Esophagus (tissue), 2 donors: Measurements from ENCODE around the gene GSE1. TPM values are rescaled to one million over a fixed set of nuclear protein-coding genes. Genes with fewer than 3 reads are reported as not detected.

Source experiments
- H3K27ac ChIP-seq, 2 donors: one replicate each; pipeline ENCODE4 v1.5.1; 2013; ENCODE audit warnings: low read depth in 2 of 2, mild to moderate bottlenecking in 2 of 2, inconsistent platforms in 1 of 2, low read length in 1 of 2, moderate library complexity in 1 of 2
- H3K27me3 ChIP-seq, 2 donors: one replicate each; pipeline ENCODE4 v1.6.1; 2013; ENCODE audit warnings: low read length in 2 of 2, control low read depth in 1 of 2, mild to moderate bottlenecking in 1 of 2; ENCODE audit not compliant: insufficient read depth in 2 of 2, control insufficient read depth in 1 of 2
- H3K36me3 ChIP-seq, 2 donors: one replicate each; pipeline ENCODE4 v1.6.1; 2013; ENCODE audit warnings: low read length in 1 of 2; ENCODE audit not compliant: control insufficient read depth in 2 of 2, insufficient read depth in 2 of 2
- H3K4me1 ChIP-seq, 2 donors: one replicate each; pipeline ENCODE4 v1.6.1; 2013; ENCODE audit warnings: low read length in 1 of 2; ENCODE audit not compliant: control insufficient read depth in 2 of 2, insufficient read depth in 2 of 2
- H3K4me3 ChIP-seq, 2 donors: one replicate each; pipeline ENCODE4 v1.5.1; 2013; ENCODE audit warnings: low read length in 2 of 2, mild to moderate bottlenecking in 2 of 2, low read depth in 1 of 2, moderate library complexity in 1 of 2
- H3K9me3 ChIP-seq, 2 donors: one replicate each; pipeline ENCODE4 v1.6.1; 2013; ENCODE audit warnings: mild to moderate bottlenecking in 2 of 2, low read depth in 1 of 2, low read length in 1 of 2, moderate library complexity in 1 of 2; ENCODE audit not compliant: control insufficient read depth in 2 of 2, insufficient read depth in 1 of 2
- WGBS, 2 donors: extraction: QIAGEN DNeasy Blood & Tissue Kit; methylation state at CpG; one replicate each; pipeline ENCODE4 v1.1.7; 2013; 5-methylcytosine and 5-hydroxymethylcytosine counted together
- polyA plus RNA-seq, 2 donors: library from polyadenylated mRNA; stranded (reverse); fragments of 200-250 nt; gene quantifications; one replicate each; pipeline ENCODE4 v1.2.3, GENCODE V29; 2013
- donor health status: healthy with polysubstance abuse.
- donor health status: Bipolar disorder and iron deficiency.

GSE1 gene
- polyA plus RNA-seq, 2 donors: 8.9 to 19.6 TPM

- no peak overlapping the region for H3K4me3 ChIP-seq
- 77 to 81% methylated on average over 28 of the region's 28 CpGs for WGBS, 2 donors
- H3K36me3 ChIP-seq: no peaks in the 10 kb centered on the region
- no peaks in the 10 kb centered on the region for H3K27me3 ChIP-seq
- no peak overlapping the region for H3K27ac ChIP-seq
- no peaks in the 10 kb centered on the region for H3K9me3 ChIP-seq
- peaks cover 5 to 6% of the 10 kb centered on the region in 2 donors for H3K4me1 ChIP-seq
Measured at GRCh38 chr16:85605051-85605911, 7.8 kb upstream of the GSE1 start.

GRCh38 chr16:85605912-85606841 lies 6.9 kb upstream of the GSE1 start:
- H3K27ac ChIP-seq: no peak overlapping the region
- H3K9me3 ChIP-seq: no peaks in the 10 kb centered on the region
- H3K4me3 ChIP-seq: no peak overlapping the region
- no peaks in the 10 kb centered on the region for H3K27me3 ChIP-seq
- H3K4me1 ChIP-seq: peaks cover 5 to 10% of the 10 kb centered on the region in 2 donors
- H3K36me3 ChIP-seq: no peaks in the 10 kb centered on the region
- WGBS, 2 donors: 61 to 63% methylated on average over 22 of the region's 22 CpGs

DNA sequence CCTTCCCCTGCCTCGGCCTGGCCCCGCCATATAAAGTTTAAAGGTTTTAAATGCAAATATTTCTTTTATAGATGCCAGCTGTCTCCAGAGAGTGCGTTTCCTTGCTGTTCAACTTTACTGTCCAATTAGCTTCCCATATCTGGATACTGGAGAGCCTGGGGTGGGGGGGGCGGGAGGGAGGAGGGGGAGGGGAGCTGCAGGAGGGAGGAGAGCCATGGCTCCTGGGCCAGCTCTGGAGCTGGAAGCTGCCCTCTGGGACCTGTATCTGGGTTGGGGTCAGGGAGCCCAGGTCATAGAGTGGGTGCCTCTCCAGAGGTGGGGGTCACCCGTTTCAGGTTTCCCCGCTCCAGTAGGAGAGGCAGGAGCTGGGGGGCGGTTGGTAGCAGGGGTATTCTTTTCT lies 6.2 kb upstream of the GSE1 start:
- Histone ChIP-seq H3K4me3 (no peak overlapping the region), H3K4me1 (peaks cover 5 to 10% of the 10 kb centered on the region in 2 donors), H3K27me3 (no peaks in the 10 kb centered on the region), H3K27ac (no peak overlapping the region), H3K36me3 (no peaks in the 10 kb centered on the region), H3K9me3 (no peaks in the 10 kb centered on the region)
- whole genome bisulfite sequencing, 2 donors: 73 to 76% methylated on average over 7 of the region's 7 CpGs

- no peaks in the 10 kb centered on the region for H3K9me3 ChIP-seq
- peaks cover 5 to 10% of the 10 kb centered on the region in 2 donors for H3K4me1 ChIP-seq
- no peaks in the 10 kb centered on the region for H3K36me3 ChIP-seq
- WGBS, 2 donors: 40 to 59% methylated on average over 21 of the region's 21 CpGs
- no peak overlapping the region for H3K27ac ChIP-seq
- no peak overlapping the region for H3K4me3 ChIP-seq
- no peaks in the 10 kb centered on the region for H3K27me3 ChIP-seq
Measured at GRCh38 chr16:85607321-85607765, 5.8 kb upstream of the GSE1 start.

DNA sequence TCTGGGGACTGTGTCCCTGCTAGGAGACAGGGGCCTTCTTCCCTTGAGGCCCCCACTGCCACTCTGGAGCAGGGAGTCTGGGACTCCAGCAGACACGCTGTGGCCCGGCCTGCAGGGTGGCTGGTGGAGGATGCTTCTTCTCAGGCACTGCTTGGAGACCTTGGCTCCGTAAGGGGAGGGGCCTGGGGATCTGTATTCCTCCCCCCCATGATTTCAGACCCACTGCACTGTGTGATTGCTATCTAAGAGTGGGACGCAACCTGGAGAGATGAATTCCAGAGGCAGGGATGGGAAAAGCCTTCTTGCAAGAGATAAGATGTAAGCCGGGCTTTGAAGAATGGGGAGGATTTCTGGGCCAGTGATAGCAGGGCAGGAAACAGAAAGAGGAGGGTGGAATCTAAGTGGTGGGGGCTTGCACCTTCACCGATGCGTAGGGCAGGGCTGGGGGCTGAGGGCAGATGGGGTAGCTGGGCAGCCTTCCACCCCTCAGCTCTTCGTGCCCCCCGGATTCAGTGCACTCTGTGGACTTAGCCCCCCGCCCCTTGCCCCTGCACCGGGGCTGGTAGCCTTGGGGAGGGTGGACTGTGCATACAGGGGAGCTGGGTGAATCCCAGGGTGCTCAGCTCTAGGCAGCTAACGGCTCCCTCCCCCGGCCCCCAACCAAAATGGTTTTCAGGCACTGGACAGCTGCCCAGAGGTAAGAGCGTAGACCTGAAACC lies 5.2 kb upstream of the GSE1 start:
- H3K36me3 ChIP-seq: no peaks in the 10 kb centered on the region
- H3K27me3 ChIP-seq: no peaks in the 10 kb centered on the region
- 80 to 90% methylated on average over 12 to 14 of the region's 14 CpGs for WGBS, 2 donors
- peaks cover 5 to 10% of the 10 kb centered on the region in 2 donors for H3K4me1 ChIP-seq
- no peak overlapping the region for H3K4me3 ChIP-seq
- H3K27ac ChIP-seq: no peak overlapping the region
- no peaks in the 10 kb centered on the region for H3K9me3 ChIP-seq

DNA sequence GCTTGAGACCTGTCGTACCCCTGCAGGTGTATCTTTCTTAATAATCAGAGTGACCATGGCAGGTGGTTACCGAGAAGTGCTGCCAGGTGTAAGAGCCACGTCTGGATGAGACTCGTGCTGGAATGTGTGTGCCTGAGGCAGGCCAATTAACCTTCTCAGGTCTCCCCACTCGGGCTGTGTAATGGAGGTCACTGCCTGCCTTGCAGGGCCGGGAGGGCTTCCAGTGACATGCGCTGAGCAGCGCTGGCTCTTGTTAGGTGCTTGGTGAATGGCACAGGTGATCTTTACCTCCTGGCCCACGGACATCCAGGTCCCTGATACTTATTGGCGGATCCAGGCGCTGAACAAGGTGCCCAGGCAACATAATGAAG lies 4.6 kb upstream of the GSE1 start:
- 73 to 81% methylated on average over 11 of the region's 11 CpGs for WGBS, 2 donors
- no peaks in the 10 kb centered on the region for H3K9me3 ChIP-seq
- H3K27ac ChIP-seq: no peak overlapping the region
- no peaks in the 10 kb centered on the region for H3K36me3 ChIP-seq
- H3K4me3 ChIP-seq: no peak overlapping the region
- peaks cover 5 to 10% of the 10 kb centered on the region in 2 donors for H3K4me1 ChIP-seq
- H3K27me3 ChIP-seq: no peaks in the 10 kb centered on the region

GRCh38 chr16:85608887-85609286 lies 4.2 kb upstream of the GSE1 start:
- H3K4me3 ChIP-seq: no peak overlapping the region
- no peak overlapping the region for H3K27ac ChIP-seq
- no peaks in the 10 kb centered on the region for H3K27me3 ChIP-seq
- no peaks in the 10 kb centered on the region for H3K36me3 ChIP-seq
- peaks cover 5 to 10% of the 10 kb centered on the region in 2 donors for H3K4me1 ChIP-seq
- WGBS, 2 donors: 87 to 91% methylated on average over 10 of the region's 10 CpGs
- H3K9me3 ChIP-seq: no peaks in the 10 kb centered on the region

DNA sequence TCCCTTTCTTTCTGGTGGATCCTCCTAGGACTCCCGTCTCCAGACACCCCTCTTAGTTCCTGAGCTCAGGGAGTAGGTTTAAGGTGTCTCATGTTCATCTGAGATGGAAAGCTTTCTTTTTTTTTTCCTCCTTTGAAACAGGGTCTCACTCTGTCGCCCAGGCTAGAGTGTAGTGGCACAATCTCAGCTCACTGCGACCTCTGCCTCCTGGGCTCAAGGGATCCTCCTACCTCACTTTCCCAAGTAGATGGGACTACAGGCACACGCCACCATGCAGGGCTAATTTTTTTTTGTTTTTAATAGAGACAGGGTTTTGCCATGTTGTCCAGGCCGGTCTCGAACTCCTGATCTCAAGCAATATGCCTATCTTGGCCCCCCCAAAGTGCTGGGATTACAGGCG lies 3.6 kb upstream of the GSE1 start:
- Histone ChIP-seq H3K27ac (no peak overlapping the region), H3K4me1 (peaks cover 5 to 10% of the 10 kb centered on the region in 2 donors), H3K36me3 (no peaks in the 10 kb centered on the region), H3K9me3 (no peaks in the 10 kb centered on the region), H3K4me3 (no peak overlapping the region), H3K27me3 (no peaks in the 10 kb centered on the region)
- WGBS, 2 donors: 91 to 94% methylated on average over 7 of the region's 7 CpGs

GRCh38 chr16:85610059-85610445 lies 3.1 kb upstream of the GSE1 start:
- Histone ChIP-seq H3K9me3 (no peaks in the 10 kb centered on the region), H3K4me3 (no peak overlapping the region), H3K27me3 (no peaks in the 10 kb centered on the region), H3K4me1 (peaks cover 5 to 10% of the 10 kb centered on the region in 2 donors), H3K36me3 (no peaks in the 10 kb centered on the region), H3K27ac (no peak overlapping the region)
- WGBS, 2 donors: 22 to 36% methylated on average over 11 of the region's 11 CpGs
